Prostate gland (tissue), 1 donor: ENCODE measurements around the gene ATG2A.

Source experiments
- POLR2A ChIP-seq: fragments of 450-650 bp; IDR thresholded peaks from one replicate; pipeline ENCODE4 v1.6.1; 2016; ENCODE audit warnings: antibody characterized with exemption, mild to moderate bottlenecking
- POLR2AphosphoS5 ChIP-seq: sonication (generic); formaldehyde crosslinking; IDR thresholded peaks from one replicate; pipeline ENCODE4 v1.6.1; 2017; ENCODE audit warnings: antibody characterized with exemption

GRCh38 chr11:64883575-64883974, 33.4 kb downstream of the ATG2A start:
- TF ChIP-seq POLR2A (no peak), POLR2AphosphoS5 (no peak)
